HG02610 (cell line): Measurements from ENCODE around the gene CBLN2.

ENCODE experiments used
- ATAC-seq: cut with Tn5 transposase; IDR thresholded peaks from one replicate; pipeline ENCODE4 v1.9.1; 2021; ENCODE audit warnings: mild to moderate bottlenecking, moderate library complexity; ENCODE audit not compliant: unreplicated experiment

Gene CBLN2

DNA sequence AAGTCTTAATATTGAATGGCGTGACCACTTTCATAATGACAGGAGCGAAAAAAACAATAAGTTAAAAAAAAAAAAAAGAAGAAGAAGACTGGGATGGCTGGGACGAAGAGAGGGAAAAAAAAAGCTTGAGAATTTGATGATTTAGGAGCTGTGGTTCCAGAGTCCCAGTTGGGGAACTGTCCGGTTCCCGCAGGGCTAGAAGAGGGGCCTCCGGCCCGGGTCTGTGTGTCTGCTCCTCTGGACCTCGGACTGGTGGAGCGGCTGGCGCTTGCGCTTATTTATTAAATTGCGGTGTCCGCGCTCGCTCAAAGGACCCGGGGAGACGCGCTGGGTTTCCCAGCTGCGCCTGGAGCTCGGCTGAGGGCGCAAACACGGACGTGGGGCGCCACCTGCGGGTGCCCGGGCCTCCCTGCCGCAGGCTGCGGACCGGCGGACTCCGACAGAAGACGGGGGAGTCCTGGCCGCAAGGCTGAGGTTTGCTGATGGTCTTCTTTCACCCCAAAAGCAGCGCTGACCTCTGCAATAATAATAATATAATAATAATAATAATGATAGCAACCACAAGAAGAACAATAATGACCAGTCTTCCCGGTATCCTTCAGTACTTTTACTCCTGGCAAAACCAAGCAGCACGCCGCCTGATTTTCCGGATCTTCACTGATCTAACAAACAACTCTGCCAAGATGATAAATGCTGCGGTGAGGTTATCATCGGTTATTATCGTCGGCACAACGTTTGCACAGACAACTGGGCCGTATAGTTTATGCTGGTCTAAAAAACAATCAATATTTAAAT lies at the start of gene CBLN2:
TSS of gene CBLN2 (minus strand) at position 251 of the 795 bp plus-strand sequence. CDS start 2,182 bp downstream, outside the sequence.
- ATAC-seq: peak; percentile 90

DNA sequence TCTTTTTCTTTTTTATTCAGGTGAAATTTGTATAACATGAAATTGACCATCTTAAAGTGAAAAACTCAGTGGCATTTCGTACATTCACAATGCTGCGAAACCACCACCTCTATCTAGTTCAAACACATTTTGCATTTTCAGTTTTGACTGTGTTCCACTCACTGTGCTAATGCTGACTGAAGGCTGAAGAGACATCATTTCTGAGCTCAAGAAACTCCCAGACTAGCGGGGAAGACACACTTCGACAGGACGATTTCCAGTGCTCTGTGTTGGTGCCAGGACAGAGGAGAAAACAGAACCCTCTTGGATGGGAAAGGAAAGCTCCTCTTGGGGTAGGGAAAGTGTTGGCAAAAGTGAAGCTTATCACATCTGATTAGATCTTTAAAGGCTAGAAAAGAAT lies 44.2 kb upstream of the CBLN2 start:
- no peak for ATAC-seq

DNA sequence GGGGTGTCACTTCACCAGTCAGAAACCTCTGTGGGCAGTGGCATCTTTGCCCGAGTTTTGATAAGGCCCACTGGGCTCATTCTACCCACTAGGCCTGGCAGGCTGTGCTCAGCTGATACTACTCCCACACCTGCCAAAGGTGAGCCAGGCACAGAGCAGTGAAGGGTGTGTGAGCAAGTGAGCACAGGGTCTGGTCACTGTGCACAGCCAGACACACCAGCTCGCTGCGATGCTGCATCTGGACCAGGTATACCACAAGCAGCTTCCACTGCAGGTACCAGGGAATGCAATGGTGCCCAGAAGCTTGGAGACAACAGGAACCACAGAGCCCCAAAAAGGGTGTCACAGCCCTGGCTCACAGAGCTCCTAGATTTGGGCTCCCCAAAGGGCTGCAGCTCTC lies 40.6 kb upstream of the CBLN2 start:
- ATAC-seq: no peak

DNA sequence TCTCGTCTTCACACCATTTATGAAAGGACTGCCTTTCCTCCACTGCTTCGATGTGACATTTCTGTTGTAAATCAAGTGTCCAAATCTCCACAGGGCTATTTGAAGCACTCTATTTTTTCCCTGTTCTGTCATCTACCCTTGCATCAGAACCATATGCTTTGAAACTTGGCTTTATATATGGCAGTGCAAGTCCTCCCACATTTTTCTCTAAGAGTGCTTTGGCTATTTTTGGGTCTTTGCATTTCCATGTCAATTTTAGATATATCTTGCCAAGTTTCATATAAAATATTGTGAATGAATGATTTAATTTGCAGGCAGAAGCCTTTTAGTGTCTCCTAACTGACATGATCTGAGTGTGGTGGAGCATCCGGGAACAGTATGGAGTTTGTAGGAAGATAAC lies 37.8 kb upstream of the CBLN2 start:
- ATAC-seq: no peak

DNA sequence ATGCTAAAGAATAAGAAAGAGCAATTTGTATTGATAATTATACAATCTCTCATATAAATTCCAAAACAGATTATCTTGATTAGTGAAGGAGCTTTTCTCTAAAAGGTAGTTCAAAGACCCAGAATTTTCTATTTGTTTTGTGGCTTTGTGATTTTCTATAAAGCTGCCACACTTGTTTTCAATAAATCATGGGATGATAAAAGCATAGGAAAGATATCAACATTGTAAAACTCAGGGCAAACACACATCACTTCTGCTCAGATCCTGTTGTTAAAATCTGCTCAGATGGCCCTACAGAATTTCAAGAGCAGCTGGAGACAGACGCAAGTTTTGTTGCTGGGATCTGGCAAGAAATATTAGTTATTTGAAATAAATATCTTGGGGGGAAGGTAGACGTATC lies 28.8 kb upstream of the CBLN2 start:
- no peak for ATAC-seq

DNA sequence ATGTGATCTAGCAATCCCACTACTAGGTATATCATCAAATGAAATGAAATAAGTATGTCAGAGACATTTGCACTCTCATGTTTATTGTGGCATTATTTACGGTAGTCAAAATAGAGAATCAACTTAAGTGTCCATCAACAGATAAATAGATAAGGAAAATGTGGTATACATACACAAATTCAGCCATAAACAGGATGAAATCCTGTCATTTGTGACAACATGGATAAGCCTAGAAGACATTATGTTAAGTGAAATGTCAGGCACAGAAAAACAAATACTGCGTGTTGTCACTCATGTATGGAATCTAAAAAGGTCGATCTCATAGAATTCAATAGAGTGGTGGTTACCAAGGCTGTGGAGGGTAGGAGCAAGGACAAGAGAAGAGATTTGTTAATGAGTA lies 22.1 kb upstream of the CBLN2 start:
- no peak for ATAC-seq

DNA sequence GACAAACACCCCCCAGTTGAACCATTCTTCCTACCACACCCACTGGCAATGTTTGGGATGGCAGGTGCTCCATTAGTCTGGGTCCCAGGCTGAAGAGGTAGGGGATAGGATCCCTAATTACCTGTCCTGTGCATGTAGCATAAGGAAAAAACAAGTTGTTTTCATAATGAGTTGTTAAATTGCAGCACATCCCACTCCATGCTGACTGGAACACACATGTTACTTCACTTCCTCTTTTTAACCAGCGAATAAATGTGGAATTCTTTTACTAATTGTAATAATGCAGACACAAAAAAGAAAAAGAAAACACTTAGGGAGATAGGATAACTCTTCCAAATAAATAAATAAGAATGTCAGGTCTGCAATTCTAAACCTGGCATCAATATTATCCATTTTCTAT lies 11.8 kb upstream of the CBLN2 start:
- no peak for ATAC-seq

DNA sequence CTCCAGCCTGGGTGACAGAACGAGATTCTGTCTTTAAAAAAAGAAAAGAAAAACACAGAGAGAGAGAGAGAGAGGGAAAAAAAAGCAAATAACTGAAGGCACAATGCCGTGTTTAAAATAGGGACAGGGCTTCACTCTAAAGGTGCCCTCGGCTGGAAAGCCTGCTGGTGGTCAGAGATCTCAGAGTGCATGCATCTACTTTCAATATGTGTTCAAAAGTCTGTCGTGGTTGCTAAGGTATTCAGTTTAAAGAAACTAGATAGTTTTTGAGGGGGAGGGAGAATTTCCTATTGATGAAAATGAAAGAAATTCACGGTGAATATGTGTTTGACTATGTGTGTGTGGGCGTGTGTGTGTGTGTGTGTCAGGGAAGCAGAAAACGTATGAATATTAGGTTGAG lies 11.0 kb upstream of the CBLN2 start:
- ATAC-seq: no peak

DNA sequence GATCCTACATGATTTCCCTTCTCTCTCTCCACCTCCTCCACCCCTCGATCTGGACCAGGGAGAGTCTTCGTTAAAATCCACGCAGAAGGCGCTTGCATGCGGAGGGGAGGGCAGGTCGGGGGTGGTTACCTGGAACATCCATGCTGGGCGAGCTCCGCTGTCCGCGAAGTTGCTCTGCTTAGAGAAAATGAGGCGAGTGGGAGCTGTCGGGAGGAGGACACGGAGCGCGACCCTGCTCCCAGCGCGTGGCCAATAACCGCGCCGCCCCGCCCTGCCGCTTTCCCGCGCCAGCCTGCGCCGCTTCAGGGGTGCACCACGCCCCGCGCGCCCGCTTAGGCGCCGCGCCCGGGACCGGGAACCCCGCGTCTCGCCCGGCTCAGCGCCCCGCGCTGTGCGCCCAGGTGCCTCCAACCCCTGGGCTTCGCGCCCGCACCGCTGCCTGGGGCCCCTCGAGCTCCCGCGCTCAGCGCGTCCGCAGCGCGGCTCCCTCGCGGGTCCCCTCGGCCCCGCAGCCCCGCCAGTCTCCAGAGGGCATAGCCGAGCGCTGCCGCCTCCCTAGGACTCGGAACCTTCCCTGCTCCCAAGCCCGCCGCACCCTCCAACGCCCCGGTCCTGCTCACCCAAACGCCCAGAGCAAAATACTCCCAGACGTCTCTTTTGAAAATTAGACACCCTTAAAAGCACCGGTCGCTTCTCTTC lies 636 bp downstream of the CBLN2 start:
- no peak for ATAC-seq

DNA sequence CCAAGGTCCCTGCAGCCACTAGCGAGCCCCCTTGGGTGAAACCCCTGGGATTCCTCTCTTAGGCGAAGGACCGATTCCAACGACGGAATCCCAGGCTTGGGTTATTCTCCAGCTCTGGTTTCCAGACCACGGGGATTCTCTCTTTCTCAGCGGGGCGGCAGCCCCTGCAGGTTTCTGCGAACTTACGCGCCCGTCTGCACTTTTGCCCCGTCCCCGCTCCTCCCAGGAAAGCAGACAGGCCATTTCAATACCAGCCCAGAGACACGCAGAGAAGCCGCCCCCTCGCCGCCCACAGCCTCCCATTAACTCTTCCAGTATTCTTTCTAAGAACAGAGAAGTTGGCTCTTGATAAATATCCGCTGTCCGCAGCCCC lies 1.2 kb downstream of the CBLN2 start:
- ATAC-seq: no peak

DNA sequence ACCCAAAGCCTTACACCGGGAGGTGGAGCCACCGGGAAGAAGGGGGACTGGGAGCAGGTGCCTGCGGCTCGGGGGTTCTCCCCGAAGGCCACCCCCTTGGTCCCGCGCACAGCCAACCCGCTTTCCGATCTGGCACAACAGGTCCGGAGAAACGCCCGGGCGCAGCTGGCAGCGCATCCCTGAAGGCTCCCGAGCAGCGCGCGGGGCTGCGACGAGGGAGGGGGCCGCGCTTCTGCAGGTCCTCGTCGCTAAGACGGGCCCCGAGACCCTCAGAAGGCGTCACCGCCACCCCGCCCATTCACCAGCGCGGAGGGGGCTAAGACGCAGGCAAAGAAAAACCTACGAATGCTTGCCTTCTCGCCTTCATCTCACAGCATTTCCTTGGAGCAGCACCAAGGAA lies 1.8 kb downstream of the CBLN2 start:
- no peak for ATAC-seq

DNA sequence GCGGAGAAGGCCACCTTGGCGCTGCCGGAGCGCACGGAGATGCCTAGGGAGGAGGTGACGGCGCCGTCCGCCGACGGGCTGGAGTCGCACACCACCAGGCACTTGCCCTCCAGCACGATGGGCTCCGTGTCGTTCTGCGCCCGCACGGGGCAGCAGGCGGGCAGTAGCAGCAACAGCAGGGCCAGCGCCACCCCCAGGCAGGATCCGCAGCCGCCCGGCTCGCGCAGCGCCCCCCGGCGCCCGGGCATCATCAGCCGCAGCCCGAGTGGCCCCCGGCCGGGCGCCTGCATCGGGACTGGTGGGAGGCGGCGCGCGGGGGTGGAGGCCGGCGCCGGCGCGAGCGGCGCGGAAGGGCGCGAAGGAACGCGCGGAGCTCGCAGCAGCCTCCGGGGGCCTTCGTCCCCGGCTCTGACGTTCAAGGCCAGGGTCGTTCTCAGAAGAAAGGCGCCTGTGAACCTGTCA lies 2.2 kb downstream of the CBLN2 start:
- no peak for ATAC-seq

DNA sequence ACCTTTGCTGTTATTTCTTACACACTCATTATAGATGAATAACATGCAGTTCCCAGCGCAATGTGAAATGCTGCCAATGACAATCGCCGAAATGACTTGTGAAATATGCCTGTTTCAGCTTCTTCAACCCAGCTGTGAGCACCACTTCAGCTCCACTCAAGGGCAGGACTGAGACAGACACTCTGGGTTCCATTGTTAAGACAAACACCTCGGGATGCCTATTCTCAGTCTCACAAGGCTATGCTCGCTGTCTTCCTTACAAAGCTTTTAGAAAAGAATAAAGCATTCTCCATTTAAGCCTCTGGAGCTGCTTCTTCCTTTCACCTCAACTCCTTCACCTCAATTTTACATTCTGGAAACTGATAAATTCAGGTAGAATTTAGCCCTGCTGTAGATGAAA lies 4.2 kb downstream of the CBLN2 start:
- no peak for ATAC-seq

DNA sequence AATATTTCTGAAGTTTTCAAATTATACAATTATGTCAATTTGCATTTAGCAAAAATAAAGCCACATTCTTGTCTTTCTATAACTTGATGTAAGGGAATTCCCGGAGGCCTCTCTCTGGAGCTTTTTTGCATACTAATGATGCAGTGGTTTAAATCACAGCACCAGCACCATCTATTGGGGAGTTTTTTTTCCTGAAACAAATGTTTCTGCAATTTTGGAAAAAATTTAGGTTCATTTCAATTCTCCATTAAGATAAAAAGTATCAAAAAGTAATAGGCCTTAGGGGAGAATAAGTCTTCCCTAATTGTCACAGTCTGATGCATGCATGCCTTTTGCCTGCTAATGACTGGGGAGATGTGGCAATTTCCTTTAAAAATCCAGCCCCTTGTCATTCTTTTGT lies 13.5 kb downstream of the CBLN2 start:
- no peak for ATAC-seq

DNA sequence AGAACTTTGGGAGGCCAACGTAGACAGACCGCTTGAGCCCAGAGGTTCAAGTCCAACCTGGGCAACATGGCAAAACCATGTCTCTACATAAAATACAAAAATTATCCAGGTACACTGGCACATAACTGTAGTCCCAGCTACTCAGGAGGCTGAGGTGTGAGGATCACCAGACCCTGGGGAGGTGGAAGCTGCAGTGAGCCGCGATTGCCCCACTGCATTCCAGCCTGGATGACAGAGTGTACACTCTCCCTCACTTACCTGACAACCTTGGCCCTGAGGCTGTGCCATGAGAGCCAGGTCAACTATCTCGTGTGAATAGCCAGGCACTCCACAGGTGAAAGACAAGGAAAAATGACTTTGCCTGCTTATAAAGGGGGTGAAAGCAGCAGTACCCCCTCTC lies 39.3 kb downstream of the CBLN2 start:
- no peak for ATAC-seq

DNA sequence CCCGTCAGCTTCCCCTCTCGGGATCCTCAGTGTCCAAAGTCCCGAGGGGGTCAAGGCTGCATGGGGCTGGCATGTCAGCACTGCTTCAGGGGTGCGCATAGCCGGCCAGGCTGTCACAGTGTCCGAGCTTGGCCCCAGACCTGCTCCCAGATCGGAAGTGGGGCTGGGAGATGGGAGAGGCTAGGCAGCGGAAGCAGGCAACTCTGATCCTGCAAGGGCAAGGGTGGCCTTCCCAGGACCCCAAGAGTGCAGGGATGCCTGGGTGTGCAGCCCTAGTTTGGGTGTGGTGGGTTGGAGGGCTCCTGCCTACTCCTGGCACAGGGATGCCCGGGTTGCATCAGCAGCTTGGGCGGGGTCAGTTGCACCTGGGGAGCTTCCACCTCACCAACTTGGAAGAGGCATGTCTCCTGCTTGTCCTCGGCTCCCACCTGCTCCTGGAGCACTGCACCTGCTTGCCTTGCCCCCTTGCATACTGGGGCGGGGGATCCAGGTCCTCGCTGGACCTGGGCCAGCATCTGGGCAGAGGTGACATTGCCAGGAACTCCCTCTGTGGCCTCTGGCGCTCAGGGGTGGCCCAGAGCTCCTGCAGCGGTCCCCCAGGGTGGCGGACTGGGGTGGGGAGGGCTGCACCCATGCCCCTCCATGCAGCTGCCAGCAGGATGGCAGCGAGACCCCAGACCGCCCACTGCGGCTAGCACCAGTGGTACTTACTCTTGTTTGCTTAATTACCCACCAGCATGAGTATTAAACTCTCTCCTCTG lies 41.3 kb downstream of the CBLN2 start:
- ATAC-seq: no peak

DNA sequence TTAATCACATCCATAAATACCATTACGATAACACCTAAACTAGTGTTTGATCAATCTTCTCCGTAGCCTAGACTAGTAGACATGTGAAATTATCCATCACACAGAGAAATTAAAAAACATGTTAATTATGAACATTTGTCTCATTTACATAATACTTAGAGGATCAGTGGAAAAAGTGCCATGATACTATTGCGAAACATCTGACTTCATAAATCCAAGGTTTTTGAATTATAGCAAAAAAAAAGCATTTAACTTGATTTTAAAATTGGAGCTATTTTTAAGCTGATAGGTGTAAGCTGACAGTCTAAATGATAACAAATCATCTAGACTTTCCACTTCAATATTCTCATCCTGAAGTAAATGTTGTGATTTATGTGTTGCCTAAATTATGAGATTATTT lies 51.6 kb downstream of the CBLN2 start:
- no peak for ATAC-seq
